GM18508 (cell line): ENCODE data around the gene RYR3.

Source experiments
- ATAC-seq: cut with Tn5 transposase; IDR thresholded peaks from one replicate; pipeline ENCODE4 v1.9.1; 2021; ENCODE audit warnings: moderate number of reproducible peaks; ENCODE audit not compliant: insufficient read depth, unreplicated experiment

The RYR3 gene

DNA sequence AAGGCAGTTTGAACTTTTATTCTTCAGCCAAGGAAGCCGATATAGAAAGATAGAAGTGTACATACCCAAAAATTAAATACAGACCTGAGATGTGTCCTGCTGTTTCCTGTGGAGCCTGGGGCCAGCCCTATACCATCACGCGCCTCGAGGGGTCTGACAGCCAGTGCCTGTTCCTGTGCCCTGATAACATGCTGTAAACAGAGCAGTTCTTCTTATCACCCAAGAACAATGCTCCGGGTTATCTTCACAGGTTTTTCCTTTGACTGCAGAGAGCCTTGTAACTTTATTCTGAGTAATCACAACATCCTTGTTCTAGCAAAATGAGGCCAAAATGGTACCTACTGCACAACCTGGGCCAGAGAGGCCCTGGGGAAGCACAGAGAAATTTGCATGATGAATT, 367.8 kb downstream of the RYR3 start:
- no peak for ATAC-seq

DNA sequence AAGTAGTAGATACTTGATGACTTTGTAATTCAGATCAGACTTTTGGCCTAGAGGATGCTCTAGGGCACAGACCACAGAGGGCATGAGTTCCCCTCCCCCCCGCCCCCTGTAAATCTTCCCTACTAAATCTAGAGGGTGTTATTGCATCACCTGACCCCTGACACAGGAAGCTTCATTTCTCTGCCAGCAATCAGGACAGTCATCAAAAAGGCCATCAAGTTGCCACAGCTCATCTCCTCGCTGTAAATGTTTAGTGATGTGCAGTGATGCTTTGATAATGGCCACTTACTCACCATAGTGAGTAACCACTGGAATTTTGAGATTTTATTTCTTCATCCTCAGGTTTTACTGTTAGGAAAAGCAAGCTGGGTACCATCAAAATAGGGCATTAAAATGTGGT, 368.3 kb downstream of the RYR3 start:
- no peak for ATAC-seq

- no peak for ATAC-seq
Measured at GRCh38 chr15:33680336-33680735, 369.6 kb downstream of the RYR3 start.

GRCh38 chr15:33693166-33693800, 382.5 kb downstream of the RYR3 start:
- ATAC-seq, result no peak

DNA sequence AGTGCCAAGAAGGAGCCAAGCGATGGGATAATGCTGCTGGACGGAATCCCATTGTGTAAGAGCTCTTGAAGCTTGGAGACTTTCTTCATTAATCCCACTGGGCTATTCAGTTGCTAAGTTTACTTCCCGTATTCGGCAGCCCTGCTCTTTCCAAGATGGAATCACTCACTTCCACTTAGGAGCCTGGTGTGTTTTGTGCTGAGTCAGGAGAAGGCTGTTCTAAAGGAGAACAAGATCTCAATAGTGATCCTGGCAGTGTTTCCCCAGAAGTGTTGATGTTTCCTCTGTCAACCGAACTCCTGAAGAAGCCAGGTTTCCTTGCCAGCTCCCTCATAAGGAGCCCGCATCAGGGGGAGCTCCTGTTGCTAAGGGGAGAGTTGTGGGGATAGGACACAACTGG, 387.4 kb downstream of the RYR3 start:
- ATAC-seq, result no peak

GRCh38 chr15:33699145-33699544, 388.4 kb downstream of the RYR3 start:
- ATAC-seq, result no peak

- no peak for ATAC-seq
Measured at GRCh38 chr15:33699691-33700447, 389.1 kb downstream of the RYR3 start.

- ATAC-seq, result no peak
Measured at GRCh38 chr15:33700695-33701303, 390.0 kb downstream of the RYR3 start.

DNA sequence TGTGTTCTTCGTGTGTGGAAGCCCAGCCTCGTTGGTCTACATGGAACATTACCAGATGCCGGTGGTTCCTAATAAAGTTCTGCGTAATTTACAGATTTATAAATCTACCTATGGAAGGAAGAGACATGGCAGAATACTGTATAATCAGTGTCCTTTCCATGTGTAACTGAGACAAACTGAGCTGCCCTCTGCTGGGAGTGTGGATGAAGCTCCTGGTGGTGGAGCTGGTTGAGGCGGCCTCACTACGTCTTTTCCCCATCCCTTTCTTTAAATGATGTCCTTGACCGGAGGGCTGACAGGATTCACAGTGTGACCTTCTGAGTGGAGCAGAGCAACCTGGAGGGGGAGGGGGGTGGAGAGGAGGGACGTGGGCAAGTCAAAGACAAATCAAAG, 390.5 kb downstream of the RYR3 start:
- ATAC-seq, result no peak

- no peak for ATAC-seq
Measured at GRCh38 chr15:33706173-33706572, 395.4 kb downstream of the RYR3 start.

GRCh38 chr15:33710748-33711147, 400.0 kb downstream of the RYR3 start:
- ATAC-seq, result no peak

DNA sequence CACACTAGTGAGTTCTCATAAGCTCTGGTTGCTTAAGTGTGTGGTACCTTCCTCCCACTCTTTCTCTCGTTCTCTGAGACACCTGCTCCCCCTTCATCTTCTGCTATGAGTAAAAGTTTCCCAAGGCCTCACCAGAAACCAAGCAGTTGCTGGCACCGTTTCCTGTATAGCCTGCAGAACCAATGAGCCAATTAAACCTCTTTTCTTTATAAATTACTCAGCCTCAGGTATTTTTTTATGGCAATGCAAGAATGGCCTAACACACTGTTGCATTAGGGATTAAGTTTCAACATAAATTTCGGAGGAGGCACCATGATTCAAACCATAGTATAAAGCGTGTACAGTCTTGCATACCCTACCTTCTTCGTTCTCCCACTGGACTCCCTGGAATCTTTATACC, 405.3 kb downstream of the RYR3 start:
- no peak for ATAC-seq

- no peak for ATAC-seq
Measured at GRCh38 chr15:33720952-33721351, 410.2 kb downstream of the RYR3 start.

GRCh38 chr15:33722005-33722672, 411.4 kb downstream of the RYR3 start:
- ATAC-seq, result peak; percentile 85

DNA sequence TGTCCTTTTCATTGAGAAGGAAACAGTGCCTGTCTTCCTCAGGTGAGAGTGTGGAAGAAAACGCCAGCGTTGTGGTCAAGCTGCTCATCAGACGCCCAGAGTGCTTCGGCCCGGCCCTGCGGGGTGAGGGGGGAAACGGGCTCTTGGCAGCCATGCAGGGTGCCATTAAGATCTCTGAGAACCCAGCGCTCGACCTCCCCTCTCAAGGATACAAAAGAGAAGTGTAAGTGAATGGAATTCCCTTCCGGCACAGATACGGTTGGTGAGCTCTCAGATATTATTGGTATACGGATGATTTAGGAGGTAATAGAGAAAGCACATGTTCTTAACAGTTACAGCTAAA, 411.9 kb downstream of the RYR3 start:
- ATAC-seq, result no peak

DNA sequence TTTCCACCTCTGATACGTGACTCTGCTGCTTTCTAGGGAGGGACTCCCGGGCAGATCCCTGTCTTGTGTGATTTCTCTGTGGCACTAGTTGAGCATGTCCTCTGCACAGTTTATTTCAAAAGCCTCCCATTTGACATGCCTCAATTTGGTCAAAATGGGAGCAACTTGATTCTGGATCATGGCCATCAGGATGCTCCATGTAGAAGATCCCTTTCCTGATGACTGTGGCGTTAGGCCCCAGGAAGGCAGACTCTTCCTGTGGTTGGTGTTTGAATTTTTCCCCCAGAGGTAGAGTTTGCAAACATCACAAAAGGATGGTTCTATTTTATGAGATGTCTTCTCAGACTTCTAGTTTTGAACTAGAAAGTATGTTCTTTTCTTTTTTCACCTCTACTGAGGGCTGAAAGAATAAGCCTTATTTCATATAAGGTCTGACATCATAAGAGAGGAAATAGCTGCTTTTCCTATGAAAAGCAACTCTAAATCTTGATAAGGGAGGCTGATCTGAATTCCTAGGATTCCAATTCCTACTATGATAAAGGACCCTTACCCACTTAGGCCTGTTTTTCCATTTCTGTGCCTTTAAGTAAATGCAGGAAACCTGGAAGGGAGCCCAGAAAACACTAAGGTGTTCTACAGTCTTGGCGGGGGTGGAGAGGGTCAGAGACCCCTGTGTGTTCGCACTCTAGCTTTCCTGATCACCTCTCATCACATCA, 413.7 kb downstream of the RYR3 start:
- no peak for ATAC-seq

DNA sequence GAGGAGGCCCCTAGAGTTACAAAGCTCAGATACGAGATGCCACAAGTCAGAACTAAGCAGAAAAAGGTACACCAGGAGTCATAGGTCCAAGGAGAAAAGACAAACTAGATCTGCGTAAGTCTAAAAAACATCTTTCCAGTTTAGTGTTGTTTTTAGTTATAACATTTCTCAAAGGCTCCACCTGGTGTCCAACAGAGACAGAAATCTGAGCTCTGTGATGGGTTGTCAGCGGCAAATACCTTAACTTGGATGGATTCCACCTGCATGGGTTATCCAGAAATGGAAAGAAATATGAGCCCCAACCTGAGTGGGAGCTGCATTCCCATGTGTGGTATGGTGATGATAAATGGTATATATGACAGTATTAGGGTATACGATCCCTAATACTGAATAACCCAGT, 418.9 kb downstream of the RYR3 start:
- no peak for ATAC-seq

GRCh38 chr15:33730815-33731214, 420.0 kb downstream of the RYR3 start:
- no peak for ATAC-seq

DNA sequence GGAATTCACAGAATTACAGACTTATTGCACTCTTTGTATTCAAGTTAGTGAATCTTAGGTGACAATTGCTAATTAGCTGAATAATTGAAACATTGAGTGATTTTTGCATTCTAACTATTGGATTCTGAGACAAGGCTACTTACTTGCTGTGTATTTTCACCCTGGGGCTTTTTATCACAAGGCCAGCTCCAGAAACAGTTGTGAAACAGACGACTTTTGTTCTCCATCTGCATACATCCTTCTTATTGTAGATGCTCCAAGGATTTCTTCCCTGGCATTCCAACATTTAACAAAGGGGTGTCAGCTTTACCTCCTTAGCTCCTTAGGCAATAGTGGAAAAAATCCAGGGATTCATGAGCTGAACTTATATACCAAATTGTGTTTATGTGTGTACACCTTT, 424.4 kb downstream of the RYR3 start:
- ATAC-seq, result no peak

DNA sequence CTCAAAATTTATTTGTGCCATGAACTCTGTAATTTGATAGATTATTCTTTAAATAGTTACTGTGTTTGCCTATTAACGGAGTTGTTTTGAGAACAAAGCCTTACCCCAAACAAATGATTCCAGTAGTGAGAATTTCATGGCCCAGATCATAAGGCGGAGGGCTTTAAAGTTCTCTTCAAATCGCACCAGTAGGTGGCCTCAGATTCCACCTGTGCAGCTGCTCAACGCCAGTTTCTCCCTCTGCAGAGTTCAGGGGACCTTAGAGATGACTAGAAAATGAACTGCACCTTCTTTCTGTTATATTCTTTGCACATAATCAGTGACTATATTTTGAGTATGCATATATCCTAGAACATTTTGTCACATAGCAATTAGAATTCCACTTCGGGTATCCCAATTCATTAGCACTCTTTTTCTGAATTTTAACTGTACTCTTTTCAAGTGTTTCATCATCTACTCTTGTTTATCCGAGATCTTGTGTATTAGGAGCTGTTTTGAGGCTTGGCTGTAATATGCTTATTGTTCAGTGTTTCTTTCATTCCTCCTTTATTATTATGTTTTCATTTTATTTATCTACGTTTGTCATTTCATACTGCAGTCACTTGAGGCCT, 425.0 kb downstream of the RYR3 start:
- no peak for ATAC-seq
